Measurements from ENCODE around the gene HLA-DOA. TPM values are rescaled to one million over a fixed set of nuclear protein-coding genes. Genes with fewer than 3 reads are reported as not detected.
A peak's percentile ranks its signal among the peaks of the same experiment; 100 is the strongest.

Gene HLA-DOA
- total RNA-seq, 2 experiments from 2014 or later, result 3.3 to 4.2 TPM

GRCh38 chr6:32976334-32977069, 32.9 kb downstream of the HLA-DOA start:
- ChIA-PET POLR2A (interaction anchor here (0.5 to 14.3 kb wide), 4 partner anchors 5 to 247 kb away, joined by 3 to 381 read pairs (median 133); partner anchors contain the start of genes BRD2, PSMB8 and TAP2), CTCF (interaction anchor here (1.0 to 15.9 kb wide), 6 partner anchors 9 to 138 kb away, joined by 3 to 442 read pairs (median 39); partner anchors contain the start of genes HLA-DMA and TAP2)
- no peak for DNase-seq
- H3K27me3 Mint-ChIP-seq (ENCODE audit: low read depth), result no peaks in the 10 kb centered on the region
- H3K4me3 Mint-ChIP-seq, result peak overlapping the region; percentile 96
- no peak for ATAC-seq
- H3K9me3 Mint-ChIP-seq (ENCODE audit: insufficient read depth), result no peaks in the 10 kb centered on the region
- peak overlapping the region; percentile 57 for H3K27ac Mint-ChIP-seq
- peaks cover 50% of the 10 kb centered on the region for H3K4me1 Mint-ChIP-seq (ENCODE audit: low read depth)
- H3K36me3 Mint-ChIP-seq (ENCODE audit: low read depth), result peaks cover 100% of the 10 kb centered on the region

- ChIA-PET CTCF (interaction anchor here (1.0 to 15.9 kb wide), 5 partner anchors 9 to 42 kb away, joined by 4 to 442 read pairs (median 73); partner anchors contain the start of gene HLA-DMA), POLR2A (interaction anchor here (0.5 to 9.7 kb wide), 3 partner anchors 32 to 247 kb away, joined by 3 to 381 read pairs (median 3); partner anchors contain the start of genes PSMB8 and TAP2)
- H3K4me3 Mint-ChIP-seq, result peak overlapping the region; percentile 96
Measured at GRCh38 chr6:32975886-32976285, 33.5 kb downstream of the HLA-DOA start.

GRCh38 chr6:32974541-32975308, 34.7 kb downstream of the HLA-DOA start:
- Mint-ChIP-seq H3K4me1 (ENCODE audit: low read depth) (peaks cover 39% of the 10 kb centered on the region), H3K9me3 (ENCODE audit: insufficient read depth) (no peaks in the 10 kb centered on the region), H3K36me3 (ENCODE audit: low read depth) (peaks cover 98% of the 10 kb centered on the region), H3K27me3 (ENCODE audit: low read depth) (no peaks in the 10 kb centered on the region), H3K27ac (no peak overlapping the region), H3K4me3 (peak overlapping the region; percentile 96)
- ATAC-seq (no peak), DNase-seq (no peak)
- POLR2A ChIA-PET, result interaction anchor here (0.9 to 10.6 kb wide), 10 partner anchors 9 to 142 kb away, joined by 3 to 381 read pairs (median 110); partner anchors contain the start of genes HLA-DMA, HLA-DMB, PSMB8 and TAP2
- CTCF ChIA-PET, result interaction anchor here (1.1 to 15.9 kb wide), 10 partner anchors 11 to 136 kb away, joined by 3 to 442 read pairs (median 10); partner anchors contain the start of genes HLA-DMA and TAP2

More at GRCh38 chr6:32975886-32976285, 33.5 kb downstream of the HLA-DOA start:
- Mint-ChIP-seq H3K9me3 (ENCODE audit: insufficient read depth) (no peaks in the 10 kb centered on the region), H3K27me3 (ENCODE audit: low read depth) (no peaks in the 10 kb centered on the region), H3K4me1 (ENCODE audit: low read depth) (peaks cover 48% of the 10 kb centered on the region), H3K36me3 (ENCODE audit: low read depth) (peaks cover 100% of the 10 kb centered on the region), H3K27ac (peak overlapping the region; percentile 58)
- no peak for ATAC-seq
- DNase-seq, result no peak

- Mint-ChIP-seq H3K36me3 (ENCODE audit: low read depth) (peaks cover 96% of the 10 kb centered on the region), H3K4me1 (ENCODE audit: low read depth) (peaks cover 37% of the 10 kb centered on the region)
- DNase-seq, result peak; percentile 69
Measured at GRCh38 chr6:32974016-32974333, 35.4 kb downstream of the HLA-DOA start.

GRCh38 chr6:32973144-32974015, 36.0 kb downstream of the HLA-DOA start:
- Mint-ChIP-seq H3K27me3 (ENCODE audit: low read depth) (no peaks in the 10 kb centered on the region), H3K4me1 (ENCODE audit: low read depth) (peaks cover 33% of the 10 kb centered on the region), H3K4me3 (peak overlapping the region; percentile 96), H3K9me3 (ENCODE audit: insufficient read depth) (no peaks in the 10 kb centered on the region), H3K36me3 (ENCODE audit: low read depth) (peaks cover 90% of the 10 kb centered on the region), H3K27ac (peak overlapping the region; percentile 98)
- ATAC-seq, result no peak
- CTCF ChIA-PET, result interaction anchor here (1.0 to 15.9 kb wide), 12 partner anchors 10 to 134 kb away, joined by 4 to 442 read pairs (median 10); partner anchors contain the start of genes HLA-DMA, PSMB8 and TAP2
- DNase-seq, result no peak
- POLR2A ChIA-PET, result interaction anchor here (0.7 to 10.6 kb wide), 24 partner anchors 11 to 339 kb away, joined by 3 to 381 read pairs (median 16); partner anchors contain the start of genes B3GALT4, HLA-DMA, HLA-DMB and PSMB8

More at GRCh38 chr6:32974016-32974333, 35.4 kb downstream of the HLA-DOA start:
- H3K9me3 Mint-ChIP-seq (ENCODE audit: insufficient read depth), result no peaks in the 10 kb centered on the region
- H3K27ac Mint-ChIP-seq, result peak overlapping the region; percentile 98
- ChIA-PET POLR2A (interaction anchor here (0.9 to 10.6 kb wide), 18 partner anchors 10 to 339 kb away, joined by 3 to 381 read pairs (median 32); partner anchors contain the start of genes HLA-DMA, HLA-DMB, PSMB8 and PSMB9), CTCF (interaction anchor here (1.1 to 15.9 kb wide), 11 partner anchors 11 to 135 kb away, joined by 4 to 442 read pairs (median 14); partner anchors contain the start of genes HLA-DMA, PSMB8 and TAP2)
- peak overlapping the region; percentile 96 for H3K4me3 Mint-ChIP-seq
- no peak for ATAC-seq
- H3K27me3 Mint-ChIP-seq (ENCODE audit: low read depth), result no peaks in the 10 kb centered on the region

GRCh38 chr6:32972353-32973143, 36.8 kb downstream of the HLA-DOA start:
- DNase-seq (peak; percentile 63), ATAC-seq (peak; percentile 1)
- POLR2A ChIA-PET, result interaction anchor here (0.7 to 10.6 kb wide), 65 partner anchors 10 to 1431 kb away, joined by 3 to 381 read pairs (median 5); partner anchors contain the start of genes B3GALT4, DDX39B, DXO and EGFL8
- peak overlapping the region; percentile 98 for H3K27ac Mint-ChIP-seq
- CTCF ChIA-PET, result interaction anchor here (0.9 to 15.9 kb wide), 18 partner anchors 10 to 133 kb away, joined by 3 to 442 read pairs (median 12); partner anchors contain the start of genes HLA-DMA, HLA-DMB, PSMB8 and PSMB9
- H3K27me3 Mint-ChIP-seq (ENCODE audit: low read depth), result no peaks in the 10 kb centered on the region
- H3K4me1 Mint-ChIP-seq (ENCODE audit: low read depth), result peaks cover 24% of the 10 kb centered on the region
- no peaks in the 10 kb centered on the region for H3K9me3 Mint-ChIP-seq (ENCODE audit: insufficient read depth)
- peaks cover 82% of the 10 kb centered on the region for H3K36me3 Mint-ChIP-seq (ENCODE audit: low read depth)
- peak overlapping the region; percentile 96 for H3K4me3 Mint-ChIP-seq

GRCh38 chr6:32971581-32972352, 37.6 kb downstream of the HLA-DOA start:
- peak; percentile 50 for ATAC-seq
- Mint-ChIP-seq H3K4me3 (peak overlapping the region; percentile 96), H3K36me3 (ENCODE audit: low read depth) (peaks cover 76% of the 10 kb centered on the region), H3K27me3 (ENCODE audit: low read depth) (no peaks in the 10 kb centered on the region), H3K9me3 (ENCODE audit: insufficient read depth) (no peaks in the 10 kb centered on the region), H3K4me1 (ENCODE audit: low read depth) (peaks cover 24% of the 10 kb centered on the region), H3K27ac (peak overlapping the region; percentile 98)
- ChIA-PET POLR2A (interaction anchor here (0.5 to 10.6 kb wide), 71 partner anchors 9 to 1430 kb away, joined by 3 to 381 read pairs (median 5); partner anchors contain the start of genes B3GALT4, DDX39B, DXO and EGFL8), CTCF (interaction anchor here (0.7 to 15.9 kb wide), 20 partner anchors 9 to 300 kb away, joined by 3 to 442 read pairs (median 10); partner anchors contain the start of genes HLA-DMA, HLA-DMB, PSMB8 and PSMB9)
- peak; percentile 100 for DNase-seq

- ChIA-PET POLR2A (interaction anchor here (0.6 to 10.6 kb wide), 40 partner anchors 9 to 1430 kb away, joined by 3 to 381 read pairs (median 7); partner anchors contain the start of genes B3GALT4, DDX39B, GPANK1 and HLA-DMA), CTCF (interaction anchor here (0.9 to 15.9 kb wide), 17 partner anchors 9 to 132 kb away, joined by 4 to 442 read pairs (median 13); partner anchors contain the start of genes HLA-DMA, HLA-DMB, PSMB8 and PSMB9)
- ATAC-seq (no peak), DNase-seq (no peak)
- Mint-ChIP-seq H3K4me3 (peak overlapping the region; percentile 96), H3K9me3 (ENCODE audit: insufficient read depth) (no peaks in the 10 kb centered on the region), H3K36me3 (ENCODE audit: low read depth) (peaks cover 71% of the 10 kb centered on the region), H3K27me3 (ENCODE audit: low read depth) (no peaks in the 10 kb centered on the region), H3K27ac (peak overlapping the region; percentile 98), H3K4me1 (ENCODE audit: low read depth) (peaks cover 23% of the 10 kb centered on the region)
Measured at GRCh38 chr6:32971242-32971580, 38.2 kb downstream of the HLA-DOA start.
